K562 treated with DMSO at 1 percent for 4 hours (cell line): ENCODE results near the gene WDR26. TPM values are rescaled to one million over a fixed set of nuclear protein-coding genes. Genes with fewer than 3 reads are reported as not detected.

Experiments
- total RNA-seq: library from RNA; unstranded; fragments of 300-600 nt; gene quantifications from 2 replicates; pipeline ENCODE4 v1.2.3, GENCODE V29; 2022; ENCODE audit not compliant: insufficient read depth

WDR26 gene
- 32.7 and 47.2 TPM in 2 replicates for total RNA-seq

DNA sequence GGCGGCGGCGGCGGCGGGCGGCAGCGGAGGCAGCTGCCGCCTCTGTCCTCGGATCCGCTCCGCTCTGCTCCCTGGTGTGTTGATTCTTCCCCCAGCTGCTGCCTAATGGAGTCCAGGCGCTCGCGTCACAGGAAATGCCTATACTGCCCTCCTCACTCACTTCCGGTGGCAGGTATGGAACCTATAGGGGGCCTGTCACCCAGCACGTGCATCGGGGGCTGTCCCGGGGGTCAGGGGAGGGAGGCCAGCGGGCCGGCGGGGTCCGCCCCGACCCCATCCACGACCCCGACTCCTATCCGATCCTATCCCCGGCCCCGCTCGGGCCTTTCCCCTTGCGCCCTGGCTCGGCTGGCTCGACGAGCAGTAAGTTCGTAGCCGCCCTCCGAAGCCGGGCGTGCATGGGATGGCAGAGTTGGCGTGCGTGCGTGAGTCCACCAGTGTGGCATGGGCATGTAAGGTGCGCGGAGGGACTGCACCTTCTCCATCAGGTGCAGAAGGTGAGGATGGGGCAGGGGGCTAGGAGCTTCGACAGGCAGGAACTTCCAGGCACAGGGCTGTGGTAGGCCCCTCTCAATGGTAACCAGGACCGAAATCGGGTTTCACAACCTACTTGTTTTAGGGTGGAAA is at the start of gene WDR26:
Gene WDR26, minus strand, starts transcription at position 107 of the 627 bp plus-strand sequence.

DNA sequence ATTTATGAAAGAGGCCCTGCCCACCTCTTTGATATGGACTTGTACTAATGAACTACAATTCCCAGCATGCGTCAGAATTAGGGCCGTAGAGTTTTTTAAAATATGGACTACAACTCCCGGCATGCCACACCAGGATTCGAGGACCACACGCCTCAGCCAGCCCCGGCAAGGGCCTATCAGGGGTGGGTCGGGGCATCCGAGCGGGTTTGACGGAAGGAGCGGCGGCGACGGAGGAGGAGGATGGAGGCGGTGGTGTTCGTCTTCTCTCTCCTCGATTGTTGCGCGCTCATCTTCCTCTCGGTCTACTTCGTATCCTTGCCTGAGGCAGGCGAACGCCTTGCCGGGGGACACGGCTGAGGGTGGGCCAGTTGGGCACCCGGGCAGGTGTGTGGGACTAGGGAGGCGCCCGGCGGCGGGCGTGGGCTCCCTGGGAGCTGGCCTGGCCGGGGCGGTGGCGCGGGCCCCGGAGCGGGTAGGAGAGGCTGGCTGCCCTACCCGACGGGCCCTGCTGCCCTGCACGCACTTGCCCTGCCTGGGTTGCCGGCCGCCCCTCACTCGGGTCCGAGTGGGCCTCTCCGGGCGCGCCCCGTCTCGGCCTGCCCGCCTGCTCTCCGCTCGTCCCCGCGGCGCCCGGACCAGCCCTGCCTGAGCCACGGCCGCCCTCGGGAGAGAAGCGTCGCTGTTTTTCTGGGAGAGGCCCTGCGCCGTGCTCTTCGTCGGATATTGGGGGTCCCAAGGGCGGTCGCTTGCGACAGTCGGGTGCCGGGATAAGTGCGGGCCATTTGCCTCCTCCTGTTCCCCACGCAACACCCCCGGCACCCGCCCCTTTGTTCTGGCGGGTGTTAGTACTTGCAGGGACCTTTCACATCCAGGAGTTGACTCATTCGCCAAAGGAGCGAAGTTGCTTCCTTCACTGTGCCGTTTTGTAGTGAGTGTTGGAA is 77.6 kb downstream of the WDR26 start, which contains the start of gene CNIH4:
Gene CNIH4, plus strand, starts transcription at position 195 of the 941 bp plus-strand sequence. Its CDS starts 46 bp downstream, at position 241.

Other genes with a start within 250 kb of the WDR26 start
- gene NVL, start 104.6 kb downstream of the WDR26 start, total RNA-seq: 26.8 and 29.9 TPM in 2 replicates
- gene CNIH4, start 77.9 kb downstream of the WDR26 start, total RNA-seq: 28.4 and 40.8 TPM in 2 replicates
- gene CNIH3, start 181.5 kb upstream of the WDR26 start, total RNA-seq: 4.7 and 7.4 TPM in 2 replicates